HTERT RPE-1 (cell line): Measurements from ENCODE around the gene STRBP.
"Not testable (repeated sequence)": the region's sequence is repeated elsewhere in the genome, so short reads cannot be mapped to it uniquely, and the experiment has no call there.

Experiments used
- in situ Hi-C: fragments of 300-500 bp; cut with MboI; formaldehyde crosslinking; loops from 4 replicates; pipeline ENCODE4 v1.14.3; 2020; ENCODE audit warnings: low sequenced_read_pairs

STRBP gene

DNA sequence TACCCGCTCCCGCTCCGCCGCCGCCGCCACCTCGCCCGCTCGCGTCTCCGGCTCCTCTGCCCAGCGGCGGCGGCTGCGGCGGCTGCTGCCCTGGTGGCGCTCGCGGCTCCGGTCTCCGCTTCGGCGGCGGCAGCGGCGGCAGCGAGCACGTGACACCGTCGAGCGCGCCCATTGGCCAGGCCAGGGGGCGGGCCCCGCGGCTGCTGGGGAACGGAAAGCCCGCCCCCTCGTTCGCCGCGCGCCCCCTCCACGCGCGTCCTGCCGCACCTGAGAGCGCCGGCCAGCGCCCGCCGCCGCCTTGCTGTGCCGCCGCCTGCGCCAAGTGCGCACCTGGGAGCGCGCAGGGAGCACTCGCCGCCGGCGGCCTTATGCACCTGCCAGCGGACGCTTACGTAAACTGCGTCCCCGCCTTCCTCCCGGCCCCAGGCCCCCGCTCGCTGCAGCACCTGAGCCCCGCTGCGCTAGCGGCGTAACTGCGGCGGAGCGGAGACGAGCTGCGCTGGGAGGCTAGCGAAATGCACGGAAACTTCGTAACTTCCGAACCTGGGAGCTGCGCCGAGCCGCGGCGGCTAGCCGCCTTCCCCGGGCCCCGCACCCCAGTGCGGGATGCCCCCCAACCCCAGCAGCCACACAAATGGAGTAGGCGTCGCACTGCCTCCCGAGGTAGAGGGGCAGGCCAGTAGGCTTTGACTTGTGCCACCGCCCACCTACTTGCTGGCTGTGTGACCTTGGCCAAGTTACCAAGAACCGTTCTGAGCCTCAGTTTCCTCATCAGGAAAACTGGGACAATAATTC is at the start of gene STRBP:
Gene STRBP (minus strand): TSS at position 122 of the 795 bp plus-strand sequence. CDS start 84,452 bp downstream, outside the sequence.
- in situ Hi-C loops: no loop called here

DNA sequence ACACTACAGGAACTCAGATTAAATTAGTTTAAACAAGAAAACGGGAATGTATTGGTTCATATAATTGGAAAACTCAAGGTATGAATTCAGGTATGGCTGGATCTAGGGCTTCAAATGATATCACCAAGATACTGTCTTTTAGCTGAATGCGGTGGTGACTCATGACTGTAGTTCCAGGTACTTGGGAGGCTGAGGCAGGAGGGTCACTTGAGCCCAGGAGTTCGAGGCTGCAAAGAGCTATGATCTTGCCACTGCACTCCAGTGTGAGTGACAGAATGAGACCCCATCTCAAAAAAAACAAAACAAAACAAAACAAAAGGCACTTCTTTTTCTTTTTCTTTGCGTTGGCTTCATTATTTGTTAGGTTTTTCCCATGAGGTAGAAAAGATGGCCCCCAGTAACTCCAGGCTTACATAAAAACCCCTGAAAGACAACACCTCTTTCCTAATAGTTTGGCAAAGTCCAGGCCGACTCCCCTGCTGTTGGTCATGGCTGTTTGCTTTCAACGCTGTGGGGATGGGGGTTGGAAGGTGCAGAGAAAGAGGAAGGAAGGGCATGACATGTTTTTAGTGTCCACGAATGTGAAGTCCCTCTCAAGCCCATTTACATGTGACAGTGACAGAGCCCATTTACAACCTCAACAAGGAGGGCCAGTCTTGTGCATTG is 47.8 kb upstream of the STRBP start:
- in situ Hi-C loops: no loop called here

DNA sequence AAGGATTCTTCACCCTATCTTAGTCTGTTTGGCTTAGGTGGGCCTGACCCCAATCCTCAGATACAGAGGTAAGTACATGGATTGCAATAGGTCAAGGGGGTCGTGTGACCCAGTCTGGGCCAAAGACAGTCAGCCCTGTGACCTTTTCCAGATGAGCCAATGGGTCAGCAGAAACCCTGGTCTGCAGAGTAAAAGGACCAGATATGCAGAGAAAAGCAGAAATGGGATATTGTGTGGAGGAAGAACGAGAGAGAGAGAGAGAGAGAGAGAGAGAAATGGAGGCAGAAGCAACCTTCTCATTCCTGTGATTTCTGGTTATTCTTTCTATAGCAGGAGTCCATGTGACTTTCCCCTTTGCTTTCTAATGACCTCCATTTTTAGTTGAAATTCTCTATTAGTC is 47.2 kb upstream of the STRBP start:
- in situ Hi-C loops: no loop called here

DNA sequence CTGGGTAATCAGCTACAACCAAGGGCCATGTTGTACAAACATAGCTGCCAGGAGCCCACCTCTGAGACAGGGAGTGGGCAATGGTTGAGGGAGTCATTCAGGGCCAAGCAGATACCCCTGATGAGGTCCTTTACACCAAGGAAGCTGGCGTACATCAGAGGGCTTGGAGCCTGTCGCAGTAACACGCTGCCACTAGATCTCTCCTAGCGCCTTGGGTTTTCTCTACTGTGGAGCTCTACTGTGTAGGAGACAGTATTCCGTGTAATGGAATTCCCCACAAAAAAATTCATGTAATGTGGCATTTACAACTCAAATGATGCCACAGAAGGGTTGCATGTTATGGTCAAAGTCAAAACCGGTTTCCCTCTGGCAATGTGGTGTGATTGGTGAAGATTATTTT is 46.2 kb upstream of the STRBP start:
- in situ Hi-C loops: no loop called here

DNA sequence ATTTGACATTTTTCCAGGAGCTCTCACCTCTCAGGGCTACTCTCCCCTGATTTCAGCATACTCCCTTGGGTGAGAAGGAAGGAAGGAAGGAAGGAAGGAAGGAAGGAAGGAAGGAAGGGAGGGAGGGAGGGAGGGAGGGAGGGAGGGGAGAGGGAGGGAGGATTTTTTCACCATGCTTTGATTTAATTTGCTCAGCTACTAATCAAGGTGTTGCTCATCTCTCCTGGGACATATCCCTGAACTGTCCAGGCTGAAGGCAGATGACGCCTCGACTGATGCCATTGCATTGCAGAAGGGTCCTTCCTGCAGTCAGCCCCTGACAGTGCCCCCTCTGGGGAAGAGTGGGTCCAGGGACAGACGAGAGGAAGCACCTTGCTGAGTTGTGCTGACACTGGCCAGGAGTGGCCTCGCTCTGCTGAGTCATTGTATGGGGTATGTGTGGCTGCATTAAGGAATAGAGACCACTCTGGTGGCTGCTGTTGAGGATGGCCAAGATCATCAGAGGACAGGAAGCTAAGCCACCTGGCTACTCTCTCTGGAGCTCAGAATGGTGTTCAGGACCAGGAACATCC is 44.0 kb upstream of the STRBP start:
- in situ Hi-C loops: no loop called here

DNA sequence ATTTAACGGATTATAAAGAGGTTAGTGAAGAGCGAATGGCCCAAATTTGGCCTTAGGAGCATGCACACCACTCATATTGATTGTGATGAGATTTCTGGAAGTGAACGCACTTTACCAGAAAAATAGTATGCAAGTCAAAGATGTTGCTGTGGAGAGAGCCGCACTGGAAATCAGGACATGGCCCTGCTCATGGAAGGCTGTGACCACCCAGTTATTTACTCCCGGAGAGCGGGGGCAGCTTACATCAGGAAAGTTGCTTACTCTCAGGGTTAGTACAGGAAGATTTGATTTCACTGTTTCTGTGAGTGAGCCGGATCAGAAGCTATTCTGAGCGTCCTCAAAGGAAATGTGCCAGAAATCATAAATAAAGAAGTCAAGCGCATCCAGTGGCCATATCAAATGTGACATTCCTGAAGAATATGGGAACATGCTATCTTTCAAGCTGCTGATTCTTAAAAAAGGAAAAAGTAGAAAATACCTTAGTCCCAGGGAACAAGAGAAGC is 42.9 kb upstream of the STRBP start:
- in situ Hi-C loops: no loop called here

DNA sequence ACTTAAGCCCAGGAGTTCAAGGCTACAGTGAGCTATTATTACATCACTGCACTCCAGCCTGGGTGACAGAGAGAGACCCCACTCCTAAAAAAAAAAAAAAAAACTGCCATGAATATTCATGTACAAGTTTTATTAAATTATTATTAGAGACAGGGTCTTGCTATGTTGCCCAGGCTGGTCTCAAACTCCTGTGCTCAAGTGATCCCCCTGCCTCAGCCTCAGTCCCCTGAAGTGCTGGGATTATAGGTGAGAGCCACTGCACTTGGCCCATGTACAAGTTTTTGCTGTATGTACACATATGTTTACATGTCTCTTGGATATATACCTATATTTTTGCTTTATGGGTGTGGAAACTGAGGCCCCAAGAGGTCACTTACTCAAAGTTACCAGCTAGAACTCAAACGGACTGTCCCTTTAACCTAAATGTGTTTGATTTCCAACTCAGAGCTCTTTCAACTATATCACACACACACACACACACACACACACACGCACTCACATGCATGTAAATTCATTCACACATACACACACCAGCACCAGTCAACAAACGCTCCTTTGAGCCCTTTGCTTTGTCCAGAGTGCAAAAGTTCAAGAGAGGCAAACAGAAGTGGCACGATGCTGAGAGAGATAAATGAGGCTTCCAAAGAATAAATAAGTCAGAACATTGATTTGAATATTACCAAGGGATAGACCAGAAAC is 42.3 kb upstream of the STRBP start:
- in situ Hi-C loops: no loop called here

DNA sequence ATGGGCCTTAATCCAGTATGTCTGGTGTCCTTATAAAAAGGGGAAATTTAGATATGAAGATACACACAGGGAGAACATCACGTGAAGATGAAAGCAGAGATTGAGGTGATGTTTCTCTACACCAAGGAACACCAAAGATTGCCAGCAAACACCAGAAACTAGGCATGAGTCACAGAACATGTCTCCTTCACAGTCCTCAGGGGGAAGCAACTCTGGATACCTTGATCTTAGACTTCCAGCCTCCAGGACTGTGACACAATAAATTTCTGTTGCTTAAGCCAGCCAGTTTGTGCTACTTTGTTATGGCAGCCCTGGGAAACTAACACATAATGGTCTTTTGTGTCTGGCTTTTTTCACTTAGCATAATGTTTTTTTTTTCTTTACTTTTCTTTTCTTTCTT is 41.2 kb upstream of the STRBP start:
- in situ Hi-C loops: no loop called here

DNA sequence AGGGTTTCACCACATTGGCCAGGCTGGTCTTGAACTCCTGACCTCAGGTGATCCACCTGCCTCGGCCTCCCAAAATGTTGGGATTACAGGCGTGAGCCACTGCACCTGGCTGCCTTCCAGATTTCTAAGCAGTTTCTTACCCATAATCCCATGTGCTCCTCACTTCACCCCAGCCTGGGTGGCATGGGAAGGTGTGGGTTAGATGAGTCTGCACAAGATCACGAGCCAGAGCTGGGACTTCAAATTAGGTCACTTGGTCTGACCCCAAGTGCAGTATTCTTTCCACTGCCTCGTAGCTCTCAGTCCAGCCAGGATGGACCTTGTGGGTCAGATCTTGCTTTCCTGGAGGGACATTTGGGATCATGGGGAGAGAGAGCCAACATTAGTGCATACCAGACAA is 37.5 kb upstream of the STRBP start:
- in situ Hi-C loops: no loop called here

DNA sequence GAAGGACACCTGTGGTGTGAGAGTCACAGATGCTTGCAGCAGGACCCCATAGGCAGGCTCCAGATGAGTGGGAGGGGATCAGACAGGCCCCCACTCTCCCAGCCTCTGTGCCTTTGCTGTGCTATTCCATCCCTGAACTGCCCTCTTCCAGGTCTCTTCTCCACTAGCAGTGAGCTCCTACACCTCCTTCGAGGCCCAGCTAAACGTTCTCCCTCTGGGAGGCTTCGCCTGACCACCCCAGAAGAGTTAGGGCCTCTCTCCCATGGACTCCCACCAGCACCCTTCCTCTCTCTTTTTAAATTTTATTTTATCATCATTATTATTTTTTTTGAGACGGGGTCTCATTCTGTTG is 35.9 kb upstream of the STRBP start:
- in situ Hi-C loops: no loop called here

DNA sequence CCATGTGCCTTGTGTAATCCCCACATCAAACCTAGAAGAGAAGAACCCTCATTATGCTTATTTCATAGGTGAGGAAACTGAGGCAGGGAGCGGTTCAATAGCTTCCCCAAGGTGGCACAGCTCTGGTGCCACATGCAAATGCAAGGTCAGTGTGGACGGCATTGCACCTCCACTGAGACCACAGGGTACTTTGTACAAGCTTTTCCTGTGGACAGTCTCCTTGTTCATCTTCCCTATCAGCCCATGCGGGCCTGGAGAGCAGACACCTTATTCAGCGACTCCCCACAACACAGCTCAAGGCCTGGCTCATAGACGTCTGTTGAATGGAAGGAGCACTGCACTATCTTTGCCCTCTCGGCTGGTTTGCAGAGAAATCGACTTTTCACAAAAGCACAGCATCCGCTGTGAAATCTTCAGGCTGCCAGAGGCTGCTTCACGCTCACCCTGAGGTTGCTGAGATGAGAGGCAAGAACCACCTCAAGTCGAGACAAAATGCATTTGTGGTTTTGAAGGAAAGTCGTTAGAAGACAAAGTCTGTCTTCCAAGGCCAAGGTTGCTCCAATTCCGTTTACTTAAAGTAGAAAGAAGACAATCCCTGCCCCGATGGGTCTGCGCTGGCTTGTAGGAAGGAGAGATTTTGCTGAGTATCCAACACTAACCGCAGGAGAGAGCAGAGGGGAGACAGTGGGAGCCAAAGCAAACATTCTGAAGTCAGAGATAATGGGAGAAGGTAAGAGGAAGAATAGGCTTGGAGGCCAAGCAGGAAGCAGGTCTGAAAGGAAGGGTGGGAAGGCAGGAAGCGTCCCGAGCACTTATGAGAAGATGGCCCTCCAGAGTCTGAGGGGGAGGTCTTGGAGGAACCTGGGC is 34.2 kb upstream of the STRBP start:
- in situ Hi-C loops: no loop called here

DNA sequence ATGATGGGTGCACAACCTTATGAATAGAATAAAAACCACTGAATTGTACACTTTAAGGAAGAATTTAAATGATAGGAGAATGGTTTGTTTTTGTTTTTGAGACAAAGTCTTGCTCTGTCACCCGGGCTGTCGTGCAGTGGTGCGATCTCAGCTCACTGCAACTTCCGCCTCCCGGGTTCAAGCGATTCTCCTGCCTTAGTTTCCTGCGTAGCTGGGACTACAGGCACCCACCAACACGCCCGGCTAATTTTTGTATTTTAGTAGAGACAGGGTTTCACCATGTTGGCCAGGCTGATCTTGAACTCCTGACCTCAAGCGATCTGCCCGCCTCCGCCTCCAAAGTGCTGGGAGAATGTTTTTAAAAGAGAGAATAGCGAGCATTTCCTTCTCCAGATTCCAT is 33.5 kb upstream of the STRBP start:
- in situ Hi-C loops: not testable (repeated sequence)

DNA sequence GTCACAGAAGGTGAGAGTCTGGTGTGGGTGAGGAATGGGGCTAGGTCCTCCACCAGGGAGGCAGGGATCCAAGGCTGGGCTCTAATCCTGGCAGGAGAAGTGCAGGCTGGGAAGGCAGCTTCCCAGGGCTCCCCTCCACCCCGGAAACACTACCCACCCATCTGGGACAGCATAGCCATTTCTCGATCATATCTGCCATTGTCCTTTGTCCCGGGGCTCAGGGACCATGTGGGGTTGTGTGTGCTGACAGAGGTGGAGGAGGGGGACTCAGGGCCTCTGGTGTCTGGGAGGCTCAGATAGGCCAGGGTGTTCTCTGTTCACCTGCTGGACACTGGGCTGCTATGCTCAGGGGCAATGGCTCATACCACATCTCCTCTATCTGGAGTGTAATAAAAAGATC is 32.2 kb upstream of the STRBP start:
- in situ Hi-C loops: no loop called here

DNA sequence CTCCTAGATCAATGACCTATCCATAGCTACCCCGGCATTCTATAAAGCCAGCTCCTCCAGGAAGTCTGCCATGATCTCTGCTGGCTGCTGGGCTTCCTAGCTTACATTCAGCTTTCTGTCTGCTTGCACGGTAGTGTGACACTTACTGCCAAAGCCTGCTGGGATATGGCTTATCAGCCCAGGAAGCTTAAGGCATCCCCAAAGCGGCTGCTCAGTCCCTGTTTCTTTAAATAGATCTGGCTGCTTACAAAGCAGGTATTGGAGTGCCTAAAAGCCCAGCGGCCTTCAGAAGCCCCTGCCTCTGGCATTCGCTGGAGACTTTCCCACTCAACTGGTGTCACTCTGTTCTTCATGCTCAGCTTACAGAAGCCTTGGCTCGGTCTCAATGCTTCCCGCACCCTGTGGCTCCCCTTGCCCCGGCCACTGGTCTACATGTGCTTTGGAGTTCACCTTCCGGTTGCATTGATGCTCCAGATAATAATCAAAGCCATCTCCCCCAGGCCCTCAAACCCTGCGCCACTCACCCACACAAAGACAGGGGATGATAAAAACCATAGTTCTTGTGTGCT is 31.3 kb upstream of the STRBP start:
- in situ Hi-C loops: no loop called here

DNA sequence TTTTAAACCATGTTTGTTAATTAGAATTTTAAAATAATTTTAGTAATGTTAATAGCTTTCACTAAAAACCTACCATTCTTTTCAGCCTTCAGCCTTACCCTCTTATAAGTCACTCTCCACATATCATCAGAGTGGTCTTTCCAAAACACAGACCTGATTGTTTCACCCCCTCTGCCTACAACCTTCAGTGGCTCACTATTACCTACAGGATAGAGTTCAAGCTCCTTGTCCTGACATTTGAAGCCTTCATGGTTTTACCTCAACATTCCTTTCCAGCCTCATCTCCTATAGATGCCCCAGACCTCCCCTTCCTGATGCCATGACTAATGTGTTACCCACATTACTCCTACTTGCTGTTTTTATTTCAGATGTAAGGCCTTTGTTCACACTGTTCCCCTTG is 27.8 kb upstream of the STRBP start:
- in situ Hi-C loops: no loop called here

DNA sequence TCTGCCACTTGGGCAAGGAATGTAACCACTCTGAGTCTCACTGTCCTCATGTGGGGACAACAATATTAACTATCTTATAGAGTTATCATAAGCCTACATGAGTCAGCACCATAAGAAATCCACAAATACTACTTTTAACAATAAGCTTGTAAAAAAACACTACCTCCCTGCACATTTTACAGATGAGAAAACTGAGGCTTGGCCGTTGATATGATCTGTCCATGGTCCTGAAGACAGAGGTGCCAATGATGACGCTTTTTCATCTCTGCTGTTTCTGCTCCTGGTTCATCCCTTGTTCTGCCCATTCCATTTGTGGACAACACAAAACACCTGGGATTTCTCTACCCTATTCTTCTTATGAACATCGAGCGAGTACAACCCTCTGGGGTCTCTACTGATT is 23.4 kb upstream of the STRBP start:
- in situ Hi-C loops: no loop called here

DNA sequence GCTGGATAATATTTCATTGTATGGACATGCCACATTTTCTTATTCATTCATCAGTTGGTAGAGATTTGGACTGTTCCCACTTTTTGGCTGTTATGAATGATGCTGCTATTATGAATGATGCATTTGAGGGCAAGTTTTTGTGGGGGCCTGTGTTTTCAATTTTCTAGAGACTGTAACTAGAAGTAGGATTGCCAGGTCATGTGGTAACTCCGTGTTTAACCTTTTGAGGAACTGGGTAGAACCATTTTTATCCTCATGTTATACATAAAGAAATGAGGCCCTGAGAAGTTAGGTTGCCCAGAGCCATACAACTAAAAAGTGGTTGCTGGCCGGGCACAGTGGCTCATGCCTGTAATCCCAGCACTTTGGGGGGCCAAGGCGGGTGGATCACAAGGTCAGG is 22.4 kb upstream of the STRBP start:
- in situ Hi-C loops: no loop called here

DNA sequence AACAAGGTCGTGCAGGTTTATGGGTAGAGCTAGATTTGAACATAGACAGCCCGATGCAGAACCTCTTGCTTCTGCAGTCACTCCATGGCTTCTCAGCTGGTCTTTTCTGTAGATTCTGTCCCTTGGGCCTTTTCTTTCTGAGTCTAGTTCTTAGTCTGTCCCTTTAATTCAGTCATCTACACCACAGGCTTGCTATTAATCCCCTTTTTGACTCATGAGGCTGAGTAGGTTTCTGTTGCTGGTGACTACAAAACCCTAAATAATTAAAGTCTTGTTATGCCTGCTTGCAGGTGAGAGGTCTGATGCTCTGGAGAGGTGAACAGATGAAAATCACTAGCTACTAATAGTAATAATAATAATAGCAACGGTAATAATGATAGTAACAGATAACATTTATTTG is 19.3 kb upstream of the STRBP start:
- in situ Hi-C loops: no loop called here

DNA sequence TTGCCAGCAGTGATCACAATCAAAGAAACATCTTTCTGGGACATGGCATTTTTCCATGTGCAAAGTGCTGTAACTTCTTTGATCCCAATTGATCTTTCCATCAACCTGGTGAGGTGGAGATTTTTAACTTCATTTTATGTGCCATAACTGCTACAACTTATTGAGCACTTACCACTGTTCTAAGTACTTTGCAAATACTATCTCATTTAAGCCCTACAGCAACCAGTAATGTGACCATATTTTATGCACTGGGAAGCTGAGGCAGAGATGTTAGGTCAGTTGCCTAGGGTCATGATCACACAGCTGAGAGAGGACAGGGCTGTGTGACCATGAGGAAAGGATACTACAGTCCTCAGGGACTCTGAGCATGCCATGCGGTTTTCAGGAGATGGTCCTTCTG is 17.9 kb upstream of the STRBP start:
- in situ Hi-C loops: no loop called here

DNA sequence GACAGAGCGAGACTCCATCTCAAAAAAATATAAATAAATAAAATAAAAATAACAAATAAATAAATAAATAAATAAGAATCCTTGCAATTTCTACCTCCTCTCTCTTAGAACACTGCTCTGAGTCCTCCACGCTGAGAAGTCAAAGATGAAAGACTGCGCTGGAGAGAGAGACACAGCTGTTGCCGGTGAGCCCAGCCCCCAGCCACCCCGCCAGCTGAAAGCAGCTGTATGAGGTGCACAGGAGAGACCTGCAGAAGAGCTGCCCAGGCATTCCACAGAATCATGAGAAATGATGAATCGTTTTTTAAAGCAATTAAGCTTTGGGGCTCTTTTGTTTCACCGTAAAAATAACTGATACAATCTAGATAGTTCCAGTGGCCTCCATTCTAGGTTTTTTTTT is 16.3 kb upstream of the STRBP start:
- in situ Hi-C loops: no loop called here
